Activated effector memory CD4-positive, alpha-beta T cell treated with Interleukin-2 at 50 U/mL for 16 hours (primary cell): Measurements from ENCODE around the gene NIM1K.
"Not testable (repeated sequence)": the region's sequence is repeated elsewhere in the genome, so short reads cannot be mapped to it uniquely, and the experiment has no call there.

Experiments used
- DNase-seq: peaks from one replicate; pipeline ENCODE4 v3.0.0-alpha.2; 2020

The NIM1K gene

DNA sequence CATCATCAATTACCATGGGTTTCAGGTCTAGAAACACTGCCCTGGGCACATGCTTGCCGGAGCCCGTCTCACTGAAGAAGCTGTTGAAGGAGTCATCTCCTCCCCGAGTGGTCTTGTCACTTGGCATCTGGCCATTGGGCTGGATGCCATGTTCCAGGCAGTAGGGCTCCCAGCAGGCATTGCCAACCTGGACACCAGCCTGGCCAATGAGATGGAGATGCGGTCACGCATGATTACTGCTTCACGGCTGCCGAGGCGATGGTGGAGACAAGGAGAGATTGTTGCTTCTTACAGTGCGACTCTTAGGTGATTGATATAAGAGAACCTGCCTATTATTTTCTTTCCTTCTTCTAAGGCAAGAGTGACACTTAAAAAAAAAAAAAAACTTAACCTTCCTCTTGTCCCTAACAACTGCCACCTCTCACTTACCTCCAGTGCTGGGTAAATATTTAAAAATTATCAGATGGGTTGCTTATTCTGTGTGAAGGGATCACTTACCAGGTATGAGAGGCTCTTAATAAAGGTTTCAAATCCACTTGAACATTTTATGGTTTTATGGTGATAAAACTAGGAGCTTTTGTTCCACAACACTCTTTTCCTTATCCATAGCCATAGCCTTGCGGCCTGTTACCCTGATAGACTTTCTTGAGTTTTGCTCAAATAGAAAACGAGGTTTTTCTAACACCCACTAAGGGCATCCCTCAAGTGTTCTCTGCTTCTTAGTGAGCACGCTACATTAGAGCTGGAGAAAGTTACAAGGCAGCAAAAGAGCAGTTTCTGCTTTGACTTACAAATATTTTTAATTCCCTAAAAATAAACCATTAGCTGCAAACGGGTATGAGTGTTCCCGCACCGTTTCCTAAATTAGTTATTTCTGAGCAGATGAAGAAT lies 41.2 kb downstream of the NIM1K start:
- no peak for DNase-seq

- no peak for DNase-seq
Measured at GRCh38 chr5:43233946-43234345, 41.9 kb downstream of the NIM1K start.

DNA sequence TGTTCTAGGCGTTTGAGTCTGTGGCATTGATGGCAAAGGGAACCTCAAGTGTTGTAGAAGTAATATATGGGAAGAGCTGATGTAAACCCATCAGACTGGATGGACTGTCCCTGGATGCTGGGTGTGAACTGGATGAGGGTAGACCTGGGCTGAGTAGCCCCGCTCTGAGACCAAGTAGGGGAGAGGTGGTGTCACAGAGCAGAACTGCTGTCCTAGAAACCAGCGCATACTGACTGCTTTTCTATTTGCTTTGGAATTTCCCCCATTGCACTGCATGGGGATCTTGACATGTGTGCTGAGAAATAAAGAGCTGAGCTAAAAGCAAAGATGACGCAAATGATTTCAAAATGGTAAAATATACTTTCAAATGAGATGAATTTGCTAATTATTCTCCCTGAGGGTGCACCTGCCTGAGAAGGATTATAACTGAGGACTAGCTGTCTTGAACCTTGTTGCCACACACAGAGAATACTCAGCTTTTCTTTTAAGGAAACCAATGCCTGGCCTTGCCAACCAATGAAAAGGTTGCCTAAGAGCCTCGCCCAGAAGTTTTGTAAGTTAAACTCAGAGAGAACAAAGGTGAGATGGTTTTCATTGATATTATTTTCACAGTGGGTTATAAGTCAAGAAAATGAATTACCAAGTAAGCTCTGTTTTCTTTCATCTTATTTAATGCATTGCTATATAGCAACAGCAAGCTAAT lies 44.8 kb downstream of the NIM1K start:
- DNase-seq, result no peak

DNA sequence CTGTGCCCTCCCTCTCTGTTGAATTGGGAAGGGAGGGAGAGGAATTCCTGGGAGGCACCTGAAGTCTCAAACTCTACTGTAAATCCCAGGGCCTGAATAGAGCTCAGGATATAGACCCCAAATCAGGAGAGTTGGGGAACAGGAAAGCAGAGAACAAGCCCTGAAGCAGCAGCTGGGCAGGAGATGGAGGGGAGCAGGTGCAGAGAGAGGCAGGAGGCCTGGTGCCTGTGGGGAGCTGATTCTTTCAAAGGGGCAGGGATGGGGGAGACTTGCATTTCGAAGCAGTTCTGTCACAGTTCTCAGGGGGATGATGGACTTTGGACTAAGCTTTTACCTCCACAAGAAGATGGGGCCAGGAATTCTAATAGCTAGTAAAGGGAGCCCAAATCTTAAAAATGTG lies 50.2 kb downstream of the NIM1K start:
- no peak for DNase-seq

DNA sequence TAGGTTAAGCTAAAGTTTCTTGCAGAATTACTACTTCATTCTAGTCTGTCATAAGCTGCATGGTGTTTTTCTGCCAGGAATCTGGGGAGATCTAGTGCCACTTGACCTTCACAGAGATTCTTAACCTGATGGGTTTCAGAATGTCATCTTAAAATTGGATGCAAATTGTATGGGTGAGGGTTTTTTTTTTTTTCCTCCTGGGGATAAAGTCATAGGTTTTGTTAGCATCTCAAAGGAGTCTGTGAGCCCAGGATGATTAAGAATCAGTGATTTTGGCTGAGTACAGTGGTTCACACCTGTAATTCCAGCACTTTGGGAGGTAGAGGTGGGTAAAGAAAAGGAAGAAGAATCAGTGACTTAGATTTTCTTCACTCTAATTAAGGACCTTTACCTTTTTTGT lies 51.2 kb downstream of the NIM1K start:
- no peak for DNase-seq

DNA sequence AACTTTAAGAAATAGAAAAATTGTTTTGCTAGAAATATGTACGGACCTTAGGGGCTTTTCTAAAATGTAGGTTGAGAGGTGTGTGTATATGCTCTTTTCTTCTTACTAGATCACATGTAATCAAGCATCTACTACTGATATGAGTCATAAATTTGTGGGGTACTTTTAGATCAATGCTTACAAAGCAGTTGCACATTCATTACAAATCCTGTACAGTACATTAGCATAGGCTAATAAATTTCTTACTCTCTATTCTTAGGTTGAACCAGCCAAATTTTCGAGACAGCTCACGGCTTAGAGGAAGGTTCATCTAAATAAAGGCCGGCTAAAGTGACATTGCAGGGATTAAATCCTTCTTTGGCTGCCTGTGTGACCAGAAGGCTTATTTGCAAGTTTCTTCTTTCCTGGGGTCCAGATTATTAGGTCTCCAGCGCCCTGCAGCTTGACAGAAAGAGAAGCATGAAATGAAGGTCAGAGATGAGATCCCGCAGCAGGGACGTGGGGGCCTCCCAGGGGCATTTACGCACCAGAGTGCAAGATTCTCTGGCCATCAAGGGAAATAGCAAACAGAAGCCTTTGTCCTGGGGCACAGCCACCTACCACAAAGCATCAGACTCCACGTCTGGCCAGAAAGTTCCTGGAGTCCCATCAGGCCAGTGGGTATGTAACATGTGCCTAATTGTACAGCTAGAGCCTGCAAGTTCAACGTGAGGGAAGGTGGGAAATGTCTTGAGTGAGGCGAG lies 53.0 kb downstream of the NIM1K start:
- no peak for DNase-seq

GRCh38 chr5:43245724-43246385 lies 53.8 kb downstream of the NIM1K start:
- DNase-seq, result no peak

DNA sequence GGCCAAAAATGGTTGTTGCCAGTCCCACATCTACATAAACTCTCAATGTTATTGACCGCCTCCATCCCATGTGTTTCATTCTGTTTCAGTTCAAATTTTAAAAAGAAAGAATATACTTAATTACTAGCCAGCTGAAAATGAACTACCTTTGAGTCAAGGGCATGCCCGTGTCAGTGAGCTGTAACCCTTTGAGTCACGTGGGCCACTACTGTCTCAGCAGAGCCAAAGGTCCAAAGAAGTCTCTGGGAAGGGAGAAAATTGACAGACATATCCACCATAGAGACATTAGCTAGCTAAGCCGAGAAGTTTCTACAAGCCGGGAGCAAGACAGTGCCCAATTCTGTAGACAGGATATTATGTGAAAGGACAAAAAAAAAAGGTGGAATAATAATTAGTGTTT lies 59.7 kb downstream of the NIM1K start:
- no peak for DNase-seq

- DNase-seq, result no peak
Measured at GRCh38 chr5:43255704-43256103, 63.7 kb downstream of the NIM1K start.

DNA sequence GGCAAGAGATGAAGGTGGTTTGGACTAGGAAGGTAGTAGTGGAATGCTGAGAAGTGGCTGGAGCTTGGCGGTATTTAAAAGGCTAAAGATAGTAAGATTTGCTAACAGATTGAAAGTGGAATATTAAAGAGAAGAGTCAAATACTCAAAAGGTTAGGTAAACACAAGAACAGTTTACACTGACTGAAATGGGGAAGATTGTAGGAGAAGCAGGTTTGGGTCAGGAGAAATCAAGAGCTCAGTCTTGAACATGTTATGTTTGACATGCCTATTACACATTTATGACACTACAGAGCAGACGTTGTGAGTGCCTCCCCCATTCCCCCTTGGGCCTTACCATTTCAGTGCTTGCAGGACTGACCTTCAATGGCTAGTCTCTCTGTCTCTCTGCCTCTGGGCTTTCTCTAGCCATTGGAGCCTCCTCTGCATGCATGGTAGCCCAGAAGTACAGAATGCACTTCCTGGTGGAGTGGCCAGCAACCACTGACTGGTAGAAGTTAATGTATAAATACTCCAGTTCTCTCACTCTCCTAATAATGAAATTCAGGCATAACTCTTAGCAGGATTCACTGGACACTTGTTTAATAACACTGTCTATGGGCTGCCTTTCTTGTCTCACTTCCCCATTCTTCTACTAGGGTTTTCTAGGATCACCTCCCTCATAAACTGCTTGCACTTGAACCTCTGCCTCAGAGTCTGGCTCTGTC lies 64.4 kb downstream of the NIM1K start:
- DNase-seq, result no peak

DNA sequence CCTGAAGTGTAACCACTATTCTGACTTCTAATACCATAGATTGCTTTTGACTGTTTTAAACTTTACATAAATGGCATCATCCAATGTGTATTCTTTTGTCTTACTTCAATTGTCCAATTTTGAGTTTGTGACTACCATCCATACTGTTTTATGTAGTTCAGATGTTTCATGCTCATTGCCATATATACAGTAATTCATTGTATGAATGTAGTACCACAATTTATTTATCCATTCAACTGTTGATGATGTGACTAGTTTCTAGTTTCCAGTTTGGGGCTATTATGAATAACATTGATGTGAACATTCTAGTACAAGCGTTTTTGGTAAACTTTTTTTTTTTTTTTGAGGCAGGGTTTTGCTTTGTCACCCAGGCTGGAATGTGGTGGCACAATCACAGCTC lies 66.1 kb downstream of the NIM1K start:
- DNase-seq, result no peak

GRCh38 chr5:43262269-43262668 lies 70.2 kb downstream of the NIM1K start:
- not testable (repeated sequence) for DNase-seq

GRCh38 chr5:43268188-43268820 lies 76.3 kb downstream of the NIM1K start:
- DNase-seq, result no peak

DNA sequence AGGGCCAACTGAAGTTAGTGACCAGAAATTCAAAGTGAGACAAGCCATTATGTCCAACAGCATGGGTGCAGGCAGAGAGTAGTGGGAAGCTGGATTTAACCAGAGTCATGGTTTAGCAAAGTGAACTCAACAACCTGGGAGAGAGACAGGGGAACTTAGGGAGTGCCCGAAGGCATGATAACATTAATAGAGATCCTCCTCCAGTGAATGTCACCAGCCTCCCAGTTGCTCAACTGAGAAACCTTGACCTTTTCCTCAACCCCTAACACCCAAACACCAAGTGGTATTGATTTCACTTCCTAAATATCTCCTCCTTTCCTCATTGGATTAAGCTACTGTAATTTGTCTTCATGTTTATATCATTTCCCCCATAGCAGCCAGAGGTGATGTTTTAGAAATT lies 78.6 kb downstream of the NIM1K start:
- DNase-seq, result no peak

- DNase-seq, result no peak
Measured at GRCh38 chr5:43273552-43273951, 81.5 kb downstream of the NIM1K start.

GRCh38 chr5:43274435-43275114 lies 82.5 kb downstream of the NIM1K start:
- DNase-seq, result no peak

DNA sequence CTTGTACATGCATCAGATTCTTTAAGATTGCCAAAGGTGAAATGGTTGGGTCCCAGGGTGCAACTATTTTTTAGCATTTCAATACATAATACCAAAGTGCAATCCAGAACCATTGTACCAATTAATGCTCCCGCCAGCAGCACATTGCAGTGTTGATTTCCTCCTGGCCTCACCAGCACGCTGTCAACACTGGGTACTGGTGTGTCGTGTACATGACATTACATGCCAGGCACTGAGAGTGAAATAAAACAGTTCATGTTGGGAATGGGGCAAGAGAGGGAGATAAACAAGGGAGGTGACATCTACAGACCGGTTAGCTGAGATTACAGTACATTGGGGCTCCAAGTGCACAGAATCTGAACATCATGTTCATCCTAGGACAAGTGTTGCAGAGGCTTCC lies 83.4 kb downstream of the NIM1K start:
- no peak for DNase-seq

DNA sequence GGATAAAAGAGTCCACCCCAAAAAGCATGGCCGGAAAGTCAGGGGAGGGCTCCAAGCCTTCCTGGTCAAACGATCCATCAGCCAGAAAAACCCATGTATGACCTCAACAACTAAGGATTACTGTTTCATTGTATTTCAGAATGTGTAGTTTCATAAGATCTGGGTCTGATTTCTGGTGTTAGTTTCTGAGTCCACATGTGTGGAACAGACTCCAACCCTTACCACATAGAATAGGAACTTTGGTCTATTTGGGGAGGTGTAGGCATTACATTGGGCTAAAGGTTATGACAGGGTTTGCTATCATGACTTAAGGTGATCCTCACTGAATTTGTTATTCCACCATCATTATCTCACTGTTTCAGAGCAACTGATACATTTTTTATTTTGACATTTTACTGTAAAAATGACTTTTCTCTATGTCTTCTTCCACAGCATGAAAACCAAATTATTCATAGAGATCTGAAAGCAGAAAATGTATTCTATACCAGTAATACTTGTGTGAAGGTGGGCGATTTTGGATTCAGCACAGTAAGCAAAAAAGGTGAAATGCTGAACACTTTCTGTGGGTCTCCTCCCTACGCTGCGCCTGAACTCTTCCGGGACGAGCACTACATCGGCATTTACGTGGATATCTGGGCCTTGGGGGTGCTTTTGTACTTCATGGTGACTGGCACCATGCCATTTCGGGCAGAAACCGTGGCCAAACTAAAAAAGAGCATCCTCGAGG lies 87.7 kb downstream of the NIM1K start:
- DNase-seq, result no peak

DNA sequence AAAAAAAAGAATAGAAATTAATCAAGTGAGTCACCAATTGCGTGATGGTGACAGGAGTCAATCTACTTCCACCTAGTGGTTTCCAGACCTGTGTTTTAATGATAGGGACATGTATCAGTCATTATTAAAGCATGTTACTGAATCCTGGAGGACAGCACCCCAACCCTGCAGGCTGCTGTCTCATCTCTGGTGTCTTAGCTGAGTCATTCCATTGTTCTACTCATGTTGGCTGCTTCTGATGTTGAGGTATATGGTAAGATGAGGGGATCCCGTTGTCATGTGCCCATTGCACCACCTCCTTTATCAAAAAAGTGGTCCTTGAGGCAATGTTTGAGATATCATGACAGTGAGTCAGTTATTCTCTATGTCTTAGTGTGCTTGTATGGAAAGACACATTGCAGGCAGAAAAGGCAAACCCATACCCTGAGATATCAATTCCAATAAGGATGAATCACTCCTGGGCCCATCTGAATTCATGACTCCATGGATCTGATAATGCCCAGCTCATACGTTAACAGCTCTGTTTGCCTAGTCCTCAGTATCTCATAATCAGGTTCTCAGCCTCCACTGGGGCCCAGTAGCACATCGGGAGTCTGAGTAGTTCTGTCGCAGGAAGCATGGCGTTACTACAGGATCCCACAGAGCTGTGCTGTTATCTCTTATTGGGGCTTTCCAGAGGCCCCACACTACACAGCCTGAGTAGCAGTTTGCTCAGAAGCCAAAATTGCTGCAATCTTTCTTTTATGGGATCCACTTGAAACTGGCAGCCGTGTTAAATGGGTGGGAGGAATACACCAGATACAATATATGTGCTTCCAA lies 90.0 kb downstream of the NIM1K start:
- no peak for DNase-seq

GRCh38 chr5:43286623-43287022 lies 94.6 kb downstream of the NIM1K start:
- no peak for DNase-seq
